Activated CD4-positive, alpha-beta memory T cell treated with anti-CD3 and anti-CD28 coated beads for 36 hours (primary cell): Measurements from ENCODE around the gene PWWP2B. TPM values are rescaled to one million over a fixed set of nuclear protein-coding genes. Genes with fewer than 3 reads are reported as not detected.
A peak's percentile ranks its signal among the peaks of the same experiment; 100 is the strongest.

Experiments used
- CTCF ChIA-PET: fragments of 350-600 bp; sonication (Branson Sonifier 250); formaldehyde crosslinking; loops from one replicate; lab custom pipeline; 2021; ENCODE audit warnings: antibody characterized with exemption, inconsistent platforms; lab: Charles Lee
- POLR2A ChIA-PET: fragments of 350-600 bp; sonication (Branson Sonifier 250); formaldehyde crosslinking; loops from one replicate; lab custom pipeline; 2021; ENCODE audit warnings: antibody characterized with exemption; lab: Charles Lee
- DNase-seq: peaks from one replicate; pipeline ENCODE4 v3.0.0-alpha.2; 2020
- H3K27ac Mint-ChIP-seq: one replicate; pipeline ENCODE4 v1.8.0; 2021; ENCODE audit warnings: mixed read lengths
- H3K27me3 Mint-ChIP-seq: one replicate; pipeline ENCODE4 v1.8.0; 2021; ENCODE audit warnings: mixed read lengths
- H3K36me3 Mint-ChIP-seq: one replicate; pipeline ENCODE4 v1.8.0; 2021; ENCODE audit warnings: mixed read lengths
- H3K4me1 Mint-ChIP-seq: one replicate; pipeline ENCODE4 v1.8.0; 2021; ENCODE audit warnings: low read depth, mixed read lengths
- H3K4me3 Mint-ChIP-seq: one replicate; pipeline ENCODE4 v1.8.0; 2021; ENCODE audit warnings: mild to moderate bottlenecking, mixed read lengths
- H3K9me3 Mint-ChIP-seq: one replicate; pipeline ENCODE4 v1.8.0; 2021; ENCODE audit warnings: mixed read lengths
- intact Hi-C: fragments of 100-400 bp; cut with micrococcal nuclease; formaldehyde crosslinking; loops from one replicate; pipeline ENCODE4 v1.15.1; 2023
- total RNA-seq, 2 experiments: library from RNA; stranded (reverse); gene quantifications; one replicate each; pipeline ENCODE4 v1.2.3, GENCODE V29; 2021

PWWP2B gene
- total RNA-seq, 2 experiments from 2014 or later: 3.0 to 3.1 TPM

- POLR2A ChIA-PET: no interaction called here
- Mint-ChIP-seq H3K4me1 (peaks cover 7% of the 10 kb centered on the region), H3K36me3 (no peaks in the 10 kb centered on the region), H3K27me3 (no peaks in the 10 kb centered on the region), H3K27ac (peak overlapping the region; percentile 49), H3K4me3 (no peak overlapping the region), H3K9me3 (no peaks in the 10 kb centered on the region)
- DNase-seq: no peak
- intact Hi-C loops: no loop called here
- CTCF ChIA-PET: no interaction called here
These were observed 42.6 kb downstream of the PWWP2B start for GRCh38 chr10:132439424-132440163.

GRCh38 chr10:132440791-132441565 lies 44.0 kb downstream of the PWWP2B start:
- Mint-ChIP-seq H3K36me3 (no peaks in the 10 kb centered on the region), H3K4me3 (no peak overlapping the region), H3K27ac (no peak overlapping the region), H3K4me1 (peaks cover 11% of the 10 kb centered on the region), H3K27me3 (no peaks in the 10 kb centered on the region), H3K9me3 (no peaks in the 10 kb centered on the region)
- no peak for DNase-seq
- ChIA-PET CTCF (no interaction called here), POLR2A (no interaction called here)
- intact Hi-C loops: no loop called here

GRCh38 chr10:132441818-132442524 lies 45.0 kb downstream of the PWWP2B start:
- Mint-ChIP-seq H3K36me3 (no peaks in the 10 kb centered on the region), H3K27me3 (no peaks in the 10 kb centered on the region), H3K27ac (peak overlapping the region; percentile 35), H3K4me1 (peaks cover 16% of the 10 kb centered on the region), H3K9me3 (no peaks in the 10 kb centered on the region), H3K4me3 (no peak overlapping the region)
- intact Hi-C loops: no loop called here
- DNase-seq: no peak
- ChIA-PET POLR2A (no interaction called here), CTCF (no interaction called here)

- no peaks in the 10 kb centered on the region for H3K36me3 Mint-ChIP-seq
- H3K4me1 Mint-ChIP-seq: peaks cover 20% of the 10 kb centered on the region
- CTCF ChIA-PET: interaction anchor here (1.0 kb wide), 1 partner anchor 39 kb away, joined by 3 read pairs; no protein-coding TSS in a partner anchor
- H3K4me3 Mint-ChIP-seq: no peak overlapping the region
- H3K27ac Mint-ChIP-seq: no peak overlapping the region
- POLR2A ChIA-PET: no interaction called here
- no peaks in the 10 kb centered on the region for H3K27me3 Mint-ChIP-seq
- H3K9me3 Mint-ChIP-seq: no peaks in the 10 kb centered on the region
- DNase-seq: no peak
- intact Hi-C loops: no loop called here
These were observed 45.6 kb downstream of the PWWP2B start for GRCh38 chr10:132442636-132443035.

- Mint-ChIP-seq H3K4me3 (no peak overlapping the region), H3K27me3 (no peaks in the 10 kb centered on the region), H3K36me3 (no peaks in the 10 kb centered on the region), H3K4me1 (peaks cover 25% of the 10 kb centered on the region), H3K27ac (no peak overlapping the region), H3K9me3 (no peaks in the 10 kb centered on the region)
- ChIA-PET POLR2A (no interaction called here), CTCF (interaction anchor here (0.7 to 1.1 kb wide), 4 partner anchors 9 to 46 kb away, joined by 3 to 8 read pairs (median 4); partner anchors contain the start of gene PWWP2B)
- peak; percentile 84 for DNase-seq
- intact Hi-C loops: no loop called here
These were observed 46.6 kb downstream of the PWWP2B start for GRCh38 chr10:132443605-132443982.

GRCh38 chr10:132443983-132444876 lies 47.2 kb downstream of the PWWP2B start:
- H3K4me1 Mint-ChIP-seq: peaks cover 25% of the 10 kb centered on the region
- intact Hi-C loops: no loop called here
- CTCF ChIA-PET: interaction anchor here (0.9 to 1.5 kb wide), 4 partner anchors 10 to 96 kb away, joined by 3 to 8 read pairs (median 4); partner anchors contain the start of gene PWWP2B
- DNase-seq: peak; percentile 46
- H3K27me3 Mint-ChIP-seq: no peaks in the 10 kb centered on the region
- H3K9me3 Mint-ChIP-seq: no peaks in the 10 kb centered on the region
- peak overlapping the region; percentile 73 for H3K27ac Mint-ChIP-seq
- H3K36me3 Mint-ChIP-seq: no peaks in the 10 kb centered on the region
- no peak overlapping the region for H3K4me3 Mint-ChIP-seq
- POLR2A ChIA-PET: no interaction called here

GRCh38 chr10:132444877-132445351 lies 47.9 kb downstream of the PWWP2B start:
- Mint-ChIP-seq H3K27ac (peak overlapping the region; percentile 66), H3K36me3 (no peaks in the 10 kb centered on the region), H3K9me3 (no peaks in the 10 kb centered on the region), H3K4me3 (no peak overlapping the region), H3K27me3 (no peaks in the 10 kb centered on the region), H3K4me1 (peaks cover 25% of the 10 kb centered on the region)
- no peak for DNase-seq
- ChIA-PET CTCF (interaction anchor here (0.6 to 1.5 kb wide), 3 partner anchors 15 to 257 kb away, joined by 3 to 5 read pairs (median 3); no protein-coding TSS in a partner anchor), POLR2A (interaction anchor here (1.1 kb wide), 1 partner anchor 13 kb away, joined by 3 read pairs; no protein-coding TSS in a partner anchor)
- intact Hi-C loops: loop anchor here (5.0 kb wide), 3 partner anchors 213 to 947 kb away; partner anchors contain the start of gene MTG1

GRCh38 chr10:132445516-132446194 lies 48.7 kb downstream of the PWWP2B start:
- Mint-ChIP-seq H3K4me3 (no peak overlapping the region), H3K9me3 (no peaks in the 10 kb centered on the region), H3K36me3 (no peaks in the 10 kb centered on the region), H3K27ac (peak overlapping the region; percentile 66), H3K27me3 (no peaks in the 10 kb centered on the region), H3K4me1 (peaks cover 25% of the 10 kb centered on the region)
- intact Hi-C loops: loop anchor here (1.0 to 5.0 kb wide), 8 partner anchors 49 to 947 kb away; partner anchors contain the start of genes LRRC27, MTG1 and PWWP2B
- no peak for DNase-seq
- ChIA-PET CTCF (interaction anchor here (0.6 to 1.5 kb wide), 2 partner anchors 14 to 258 kb away, joined by 3 to 5 read pairs; no protein-coding TSS in a partner anchor), POLR2A (interaction anchor here (1.1 to 1.8 kb wide), 4 partner anchors 14 to 56 kb away, joined by 3 to 8 read pairs (median 4); partner anchors contain the start of gene PWWP2B)

- H3K4me1 Mint-ChIP-seq: peaks cover 27% of the 10 kb centered on the region
- no peaks in the 10 kb centered on the region for H3K9me3 Mint-ChIP-seq
- DNase-seq: no peak
- ChIA-PET POLR2A (interaction anchor here (0.8 to 1.8 kb wide), 4 partner anchors 48 to 125 kb away, joined by 3 to 8 read pairs (median 4); partner anchors contain the start of gene PWWP2B), CTCF (interaction anchor here (1.0 to 1.4 kb wide), 4 partner anchors 25 to 108 kb away, joined by 3 to 5 read pairs (median 4); no protein-coding TSS in a partner anchor)
- no peaks in the 10 kb centered on the region for H3K36me3 Mint-ChIP-seq
- intact Hi-C loops: loop anchor here (1.0 to 5.0 kb wide), 8 partner anchors 49 to 946 kb away; partner anchors contain the start of genes LRRC27, MTG1 and PWWP2B
- peak overlapping the region; percentile 67 for H3K4me3 Mint-ChIP-seq
- H3K27ac Mint-ChIP-seq: peak overlapping the region; percentile 94
- no peaks in the 10 kb centered on the region for H3K27me3 Mint-ChIP-seq
These were observed 49.2 kb downstream of the PWWP2B start for GRCh38 chr10:132446195-132446581.
